ENCODE measurements around the gene LRRC27. TPM values are rescaled to one million over a fixed set of nuclear protein-coding genes. Genes with fewer than 3 reads are reported as not detected.

LRRC27 gene
- total RNA-seq, 2 donors from 2014 or later: 4.7 to 6.5 TPM

DNA sequence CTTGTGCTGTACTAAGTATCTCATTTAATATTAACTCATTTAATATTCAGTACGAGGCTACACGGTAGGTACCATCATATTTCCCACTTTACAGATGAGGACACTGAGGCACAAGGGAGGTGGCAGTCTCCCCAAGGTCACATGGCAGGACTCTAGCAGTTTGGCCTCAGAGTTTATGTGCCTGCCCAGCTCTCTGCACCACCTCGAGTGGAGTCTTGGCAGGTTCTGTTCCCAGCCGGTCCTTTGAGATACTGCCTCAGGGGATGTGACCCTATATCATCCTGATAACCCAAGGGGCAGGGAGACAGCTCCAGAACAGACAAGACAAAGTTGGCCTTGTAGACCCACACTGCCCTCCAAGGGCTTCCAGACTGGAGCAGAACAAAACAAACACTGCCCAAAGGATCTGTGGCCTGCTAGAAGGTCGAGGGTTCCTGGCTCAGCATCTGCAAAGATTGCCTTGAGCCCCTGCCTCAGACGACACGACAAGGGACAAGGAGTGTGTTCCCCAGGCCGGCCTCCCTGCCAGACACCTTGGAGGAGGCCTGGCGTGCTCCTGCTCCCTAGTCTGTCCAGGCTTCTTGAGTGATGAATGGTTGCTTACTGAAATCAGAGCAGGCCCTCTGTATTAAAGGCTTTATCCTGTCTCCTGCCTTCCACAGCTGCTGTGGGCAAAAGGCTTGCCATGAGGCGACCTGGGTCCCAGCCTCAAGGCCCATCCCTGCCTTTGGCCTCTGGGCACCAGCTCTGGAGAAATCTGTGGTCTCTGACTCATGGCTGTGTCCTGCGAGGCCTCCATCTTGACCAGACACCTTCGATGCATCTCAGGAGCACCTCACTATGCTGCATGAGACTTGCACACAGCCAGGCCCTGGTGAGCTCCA is 61.1 kb downstream of the LRRC27 start:
- intact Hi-C loops (cut with DNase I): loop anchor here in 1 of 2 donors (5.0 to 10.0 kb wide), 2 partner anchors 59 to 242 kb away; no protein-coding TSS in a partner anchor
- DNase-seq (ENCODE audit: low spot score): no peak

DNA sequence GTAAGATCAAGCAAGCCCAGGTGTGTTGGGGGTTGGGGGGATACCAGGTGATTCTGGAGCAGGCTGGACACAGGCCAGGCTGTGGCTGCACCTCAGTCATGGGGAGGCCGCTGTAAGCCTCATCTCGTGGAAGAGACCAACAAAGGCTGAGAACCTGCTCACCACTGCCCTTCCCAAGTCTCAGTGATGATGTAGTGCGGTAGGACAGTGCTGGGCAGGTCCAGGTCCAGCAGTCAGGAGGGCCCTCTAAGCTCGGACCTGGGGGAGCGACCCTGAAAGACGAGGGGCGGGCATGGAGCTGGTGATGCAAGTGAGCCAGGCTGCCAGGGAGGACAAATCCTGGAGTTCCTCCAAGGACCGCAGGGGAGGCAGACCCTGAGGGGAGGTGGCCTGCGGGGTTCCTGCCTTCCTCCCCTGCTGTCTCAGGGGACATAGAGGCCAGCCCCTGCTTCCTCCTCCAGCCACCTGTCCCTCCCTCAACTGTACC is 61.7 kb downstream of the LRRC27 start:
- intact Hi-C loops (cut with DNase I): loop anchor here in 1 of 2 donors (5.0 to 10.0 kb wide), 2 partner anchors 59 to 241 kb away; no protein-coding TSS in a partner anchor
- DNase-seq (ENCODE audit: low spot score): no peak

DNA sequence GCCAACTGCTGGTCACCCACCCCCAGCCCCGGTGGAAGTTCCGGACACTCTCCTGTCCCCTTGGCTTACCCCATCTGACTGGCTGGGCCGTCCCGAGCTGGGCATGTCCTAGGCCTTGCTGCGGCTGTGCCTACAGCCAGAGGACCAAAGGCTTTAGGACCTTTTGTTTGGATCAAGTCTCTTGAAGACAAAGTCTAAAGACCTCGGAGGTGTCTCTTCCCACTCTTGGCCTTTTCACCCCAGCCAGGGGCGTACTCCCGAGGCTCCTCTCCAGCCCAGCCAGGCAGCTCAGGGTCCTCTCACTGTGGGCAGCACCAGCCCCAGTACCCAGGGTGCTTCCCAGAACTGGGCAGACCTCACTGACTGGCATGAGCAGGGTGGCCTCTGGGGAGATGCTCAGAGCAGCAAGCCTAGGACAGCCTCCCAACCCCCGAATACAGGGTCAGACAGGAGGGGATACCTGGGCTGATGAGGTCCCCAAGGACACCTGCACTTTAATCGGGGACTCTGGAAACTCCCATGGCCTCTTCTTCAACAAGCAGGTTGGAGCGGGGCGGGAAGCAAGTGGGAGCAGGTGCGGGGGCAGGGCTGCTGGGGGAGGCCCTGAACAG is 62.3 kb downstream of the LRRC27 start:
- DNase-seq (ENCODE audit: low spot score): no peak
- intact Hi-C loops (cut with DNase I): loop anchor here in 1 of 2 donors (5.0 to 10.0 kb wide), 2 partner anchors 58 to 240 kb away; no protein-coding TSS in a partner anchor

DNA sequence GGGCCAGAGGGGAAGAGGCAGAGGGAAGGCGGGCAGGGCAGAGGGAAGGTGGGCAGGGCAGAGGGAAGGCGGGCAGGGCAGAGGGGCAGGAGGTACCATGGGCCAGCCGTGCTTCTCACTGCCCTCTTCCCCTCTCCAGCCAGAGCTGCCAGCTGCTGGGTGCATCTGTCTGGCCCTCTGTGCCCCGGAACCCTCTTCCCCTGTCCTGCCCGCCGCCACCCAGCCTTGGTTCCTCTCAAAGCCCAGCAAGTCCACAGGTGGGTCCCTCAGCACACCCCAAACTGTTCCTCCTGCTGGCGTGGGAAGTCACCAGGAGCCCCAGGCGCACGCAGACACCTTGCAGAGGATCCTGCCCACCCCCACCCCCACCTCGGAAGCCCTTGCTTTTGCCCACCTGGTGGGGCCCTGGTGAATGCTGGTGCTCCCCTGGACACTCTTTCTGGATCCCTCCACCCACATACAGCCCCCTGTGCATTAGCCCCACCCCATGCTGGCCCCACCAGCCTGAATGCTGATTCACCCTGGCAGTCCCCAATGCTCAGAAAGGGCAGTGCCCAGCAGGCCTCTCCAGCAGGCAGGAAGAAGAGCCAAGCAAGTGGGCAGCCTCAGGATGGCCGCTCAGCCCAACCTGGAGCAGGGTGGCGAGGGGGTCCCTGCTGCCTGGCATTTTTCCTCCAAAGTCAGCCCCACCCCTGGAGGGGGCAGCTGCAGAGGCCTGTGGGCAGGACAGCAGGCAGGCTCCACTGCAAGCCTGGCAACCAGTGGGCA is 63.1 kb downstream of the LRRC27 start:
- no peak for DNase-seq (ENCODE audit: low spot score)
- intact Hi-C loops (cut with DNase I): loop anchor here in 1 of 2 donors (5.0 to 10.0 kb wide), 2 partner anchors 57 to 240 kb away; no protein-coding TSS in a partner anchor

DNA sequence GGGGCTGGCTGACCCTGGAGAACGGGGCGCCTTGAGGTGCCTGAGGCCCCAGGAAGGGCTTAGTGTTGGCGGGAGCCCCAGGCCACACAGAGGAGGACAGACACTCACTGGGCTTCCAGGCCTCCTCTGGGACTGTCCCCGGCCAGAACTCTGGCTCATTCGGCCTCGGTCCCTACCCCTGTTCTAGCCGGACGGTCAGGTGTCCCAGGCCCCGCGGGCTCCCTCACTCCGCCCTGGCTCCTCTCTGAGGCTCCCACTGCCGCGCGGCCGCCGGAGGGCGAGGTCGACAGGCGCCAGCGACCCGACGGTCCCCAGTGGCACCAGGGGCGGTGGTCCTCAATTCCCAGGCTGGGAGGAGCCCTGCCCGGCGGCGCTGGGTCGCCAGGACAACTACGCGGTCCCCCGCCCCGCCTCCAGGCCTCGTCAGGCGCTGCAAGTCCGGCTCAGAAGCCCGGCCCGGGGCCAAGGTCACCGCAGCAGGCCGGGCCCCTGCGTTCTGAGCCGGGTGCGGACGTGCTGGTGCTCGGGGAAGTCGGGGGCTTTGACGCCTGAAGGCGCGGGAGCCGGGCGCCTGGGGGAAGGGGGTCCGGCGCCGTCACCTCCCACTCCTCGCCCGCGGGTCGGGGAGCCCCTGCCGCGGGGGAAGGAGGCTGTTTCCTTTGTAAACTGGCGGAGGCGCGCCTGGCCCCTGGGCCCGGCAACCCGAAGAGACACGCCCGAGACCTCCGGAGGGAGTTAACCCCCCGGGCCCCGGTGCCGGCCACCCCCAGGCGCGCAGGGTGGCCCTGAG is 63.9 kb downstream of the LRRC27 start:
- intact Hi-C loops (cut with DNase I): loop anchor here in 1 of 2 donors (10.0 kb wide), 1 partner anchor 239 kb away; no protein-coding TSS in a partner anchor
- peak; percentile 94 for DNase-seq (ENCODE audit: low spot score)

DNA sequence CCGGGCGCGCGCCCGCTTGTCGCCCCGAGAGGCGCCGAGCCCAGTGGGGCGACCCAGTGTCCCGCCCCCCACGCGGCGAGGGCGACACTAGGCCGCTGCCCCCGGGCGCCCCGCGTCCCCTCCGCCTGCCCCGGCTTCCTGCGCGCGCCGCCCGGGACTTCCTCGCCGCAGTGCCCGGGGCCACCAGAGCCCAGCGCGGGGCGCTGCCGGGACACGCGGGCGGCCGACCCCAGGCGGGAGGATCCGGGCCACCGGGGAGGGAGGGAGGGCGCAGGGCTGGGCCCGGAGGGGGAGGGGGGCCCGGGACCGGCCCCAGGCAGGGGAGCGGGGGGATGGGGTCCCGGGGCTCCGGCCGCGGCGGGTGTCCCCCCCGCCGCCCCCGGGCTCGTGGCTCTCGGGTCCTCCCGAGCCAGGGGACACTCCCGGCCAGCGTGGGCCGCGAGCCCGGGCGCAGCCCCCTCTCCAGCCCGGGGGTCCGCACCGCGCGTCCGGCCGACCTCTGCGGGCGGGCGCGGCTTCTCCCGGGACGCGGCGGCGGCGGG is 64.6 kb downstream of the LRRC27 start:
- intact Hi-C loops (cut with DNase I): loop anchor here in 1 of 2 donors (10.0 kb wide), 1 partner anchor 238 kb away; no protein-coding TSS in a partner anchor
- DNase-seq (ENCODE audit: low spot score): no peak

DNA sequence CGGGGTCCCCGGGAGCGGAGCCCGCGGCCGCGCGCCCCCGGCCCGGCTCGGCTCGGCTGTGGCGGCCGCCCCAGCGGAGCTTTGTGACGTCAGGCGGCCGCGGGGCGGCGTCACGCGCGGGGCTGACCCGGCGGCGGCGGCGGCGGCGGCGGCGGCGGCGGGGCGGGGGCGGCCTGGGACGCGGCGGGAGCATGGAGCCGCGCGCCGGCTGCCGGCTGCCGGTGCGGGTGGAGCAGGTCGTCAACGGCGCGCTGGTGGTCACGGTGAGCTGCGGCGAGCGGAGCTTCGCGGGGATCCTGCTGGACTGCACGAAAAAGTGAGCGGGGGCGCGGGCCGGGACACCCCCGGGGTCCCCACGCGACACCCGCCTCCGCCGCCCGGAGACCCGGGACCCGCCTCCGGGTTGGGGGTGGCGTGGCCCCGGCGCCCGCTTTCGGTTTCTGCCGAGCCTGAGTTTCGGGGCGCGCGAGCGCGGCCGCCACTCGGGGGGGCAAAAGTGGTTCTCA is 65.1 kb downstream of the LRRC27 start, which contains the start of gene PWWP2B:
TSS of gene PWWP2B (plus strand) at position 165 of the 506 bp plus-strand sequence. CDS start at position 192, 27 bp downstream.
- intact Hi-C loops (cut with DNase I): loop anchor here in 1 of 2 donors (10.0 kb wide), 1 partner anchor 238 kb away; no protein-coding TSS in a partner anchor
- no peak for DNase-seq (ENCODE audit: low spot score)

DNA sequence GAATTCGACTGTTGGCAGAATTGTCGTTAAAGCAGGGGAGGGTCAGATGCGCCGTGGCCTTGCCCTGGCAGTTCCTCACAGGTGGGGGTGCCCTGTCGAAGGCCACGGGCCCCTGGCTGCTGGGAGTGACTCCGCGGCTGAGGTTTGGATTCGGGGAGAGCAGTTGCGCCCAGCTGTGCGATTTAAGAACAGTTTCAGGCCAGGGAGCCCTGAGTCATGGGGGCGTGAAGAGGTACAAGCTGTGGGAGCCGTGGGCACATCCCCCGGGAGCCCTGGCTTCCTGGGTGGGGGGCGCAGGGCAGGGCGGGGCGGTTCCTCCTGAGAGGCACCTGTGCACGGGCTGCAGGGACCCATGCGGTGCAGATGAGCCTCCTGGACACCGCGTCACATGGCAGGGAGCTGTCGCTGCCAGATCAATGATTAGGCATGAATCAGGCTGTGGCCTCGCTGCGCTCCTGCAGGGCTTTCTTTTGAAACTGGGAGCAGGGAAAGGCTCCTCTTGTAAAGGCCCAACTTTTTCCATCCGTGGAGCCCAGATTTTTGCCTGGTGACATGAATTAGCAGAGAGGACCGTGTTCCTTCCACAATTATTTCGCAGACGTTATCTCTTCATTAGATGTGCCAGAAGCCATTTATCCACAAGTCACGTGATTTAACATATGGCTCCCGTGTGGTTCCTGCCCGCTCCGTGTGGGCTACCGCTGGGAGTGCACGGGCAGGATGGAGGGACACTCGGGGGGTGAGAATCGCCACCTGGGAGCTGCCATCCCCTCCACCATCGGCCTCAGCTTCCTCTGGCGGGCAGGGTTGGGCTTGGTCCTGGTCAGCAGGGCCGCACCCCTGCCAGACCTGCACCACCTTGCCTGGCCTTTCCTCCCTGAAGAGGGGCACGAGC is 65.9 kb downstream of the LRRC27 start:
- no peak for DNase-seq (ENCODE audit: low spot score)
- intact Hi-C loops (cut with DNase I): loop anchor here in 1 of 2 donors (10.0 kb wide), 1 partner anchor 237 kb away; no protein-coding TSS in a partner anchor

DNA sequence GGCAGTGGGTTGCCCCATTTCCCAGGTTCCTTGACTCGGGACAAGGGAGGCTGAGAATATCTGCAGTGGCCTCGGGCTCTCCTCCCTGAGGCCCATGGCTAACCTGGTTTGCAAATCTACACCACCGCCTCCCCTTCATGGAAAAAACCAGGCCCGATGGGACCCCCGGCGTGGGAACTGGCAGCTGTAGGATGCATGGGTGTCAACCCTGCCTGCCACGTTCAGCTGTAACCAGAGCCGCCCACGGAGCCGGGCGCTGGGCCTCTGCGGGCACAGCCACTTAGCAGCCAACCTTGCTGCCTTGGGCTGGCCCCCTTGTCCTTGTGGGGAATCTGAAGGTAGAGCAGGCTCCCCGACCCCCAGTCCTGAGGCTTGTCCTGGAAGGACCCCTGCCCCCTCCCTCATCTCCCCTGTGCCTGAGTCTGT is 66.6 kb downstream of the LRRC27 start:
- DNase-seq (ENCODE audit: low spot score): no peak

DNA sequence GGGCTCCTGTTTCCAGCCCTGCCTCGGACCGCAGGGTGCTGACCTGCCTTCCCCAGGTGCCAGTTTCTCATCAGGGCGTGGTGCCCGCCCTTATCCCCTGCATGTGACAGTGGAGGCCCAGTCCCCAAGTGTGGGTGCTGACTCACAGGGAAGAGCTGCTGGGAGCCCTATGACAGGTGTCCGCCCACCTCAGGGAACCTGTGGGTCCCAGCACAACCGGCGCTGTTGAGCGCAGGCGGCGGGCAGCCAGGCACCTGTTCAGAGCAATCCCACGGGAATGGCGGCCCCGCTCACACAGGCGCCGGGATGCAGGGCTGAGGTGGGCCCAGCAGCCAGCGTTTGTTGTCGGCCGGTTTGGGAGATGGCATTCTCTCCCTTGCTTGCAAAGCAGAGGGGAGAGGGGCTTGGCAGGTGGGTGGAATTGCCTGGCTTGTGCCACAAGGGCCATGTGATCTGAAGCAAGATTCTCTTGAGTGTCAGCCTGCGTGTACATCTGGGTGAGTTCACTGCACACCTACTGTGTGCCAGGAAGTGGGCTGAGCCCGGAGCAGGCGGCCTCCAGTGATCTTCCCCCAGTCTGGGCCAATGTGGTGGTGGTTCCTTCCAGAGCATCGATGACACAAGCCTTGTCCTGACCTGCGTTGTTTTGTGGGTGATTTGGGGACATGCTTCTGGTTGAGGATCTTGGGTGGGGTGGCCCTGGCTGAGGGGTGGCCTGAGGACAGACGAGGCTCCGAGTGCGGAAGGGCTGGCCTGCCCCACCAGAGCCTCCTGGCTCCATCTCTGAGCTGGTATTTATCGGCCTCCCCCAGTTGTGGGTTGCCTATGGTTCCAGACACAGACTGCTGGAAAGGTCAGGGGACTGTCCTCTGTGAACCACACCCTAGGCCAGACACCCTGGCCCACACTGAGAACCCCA is 67.4 kb downstream of the LRRC27 start:
- intact Hi-C loops (cut with DNase I): loop anchor here (5.0 to 10.0 kb wide), 2 partner anchors 48 to 235 kb away; no protein-coding TSS in a partner anchor
- DNase-seq (ENCODE audit: low spot score): no peak

More for the DNA sequence above, 66.6 kb downstream of the LRRC27 start:
- intact Hi-C loops (cut with DNase I): loop anchor here in 1 of 2 donors (10.0 kb wide), 1 partner anchor 236 kb away; no protein-coding TSS in a partner anchor

DNA sequence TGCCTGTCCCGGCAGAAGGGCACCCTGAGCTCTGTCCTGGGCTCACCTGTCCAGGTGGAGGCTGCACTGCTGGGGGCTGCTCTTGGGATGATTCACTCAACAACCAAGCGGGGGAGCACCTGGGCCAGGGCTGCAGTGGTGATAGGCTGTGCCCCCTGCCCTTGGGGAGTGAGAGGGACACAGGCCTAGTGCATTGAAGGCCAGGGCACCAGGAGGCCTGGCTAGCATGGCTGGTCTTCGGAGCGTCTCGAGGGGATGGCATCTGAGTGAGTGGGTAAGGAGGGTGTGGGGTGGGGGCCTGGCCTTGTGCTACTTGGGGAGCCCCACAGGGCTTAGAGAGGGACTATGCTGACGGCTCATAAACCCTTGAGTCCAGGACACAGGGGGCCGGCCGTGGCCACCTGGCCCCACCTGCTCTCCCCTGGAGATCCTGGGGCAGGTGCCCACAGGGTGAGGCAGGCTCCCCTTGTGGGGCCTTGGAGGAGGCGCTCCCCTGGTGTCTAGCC is 68.1 kb downstream of the LRRC27 start:
- intact Hi-C loops (cut with DNase I): loop anchor here in 1 of 2 donors (5.0 kb wide), 1 partner anchor 47 kb away; no protein-coding TSS in a partner anchor
- DNase-seq (ENCODE audit: low spot score): no peak

DNA sequence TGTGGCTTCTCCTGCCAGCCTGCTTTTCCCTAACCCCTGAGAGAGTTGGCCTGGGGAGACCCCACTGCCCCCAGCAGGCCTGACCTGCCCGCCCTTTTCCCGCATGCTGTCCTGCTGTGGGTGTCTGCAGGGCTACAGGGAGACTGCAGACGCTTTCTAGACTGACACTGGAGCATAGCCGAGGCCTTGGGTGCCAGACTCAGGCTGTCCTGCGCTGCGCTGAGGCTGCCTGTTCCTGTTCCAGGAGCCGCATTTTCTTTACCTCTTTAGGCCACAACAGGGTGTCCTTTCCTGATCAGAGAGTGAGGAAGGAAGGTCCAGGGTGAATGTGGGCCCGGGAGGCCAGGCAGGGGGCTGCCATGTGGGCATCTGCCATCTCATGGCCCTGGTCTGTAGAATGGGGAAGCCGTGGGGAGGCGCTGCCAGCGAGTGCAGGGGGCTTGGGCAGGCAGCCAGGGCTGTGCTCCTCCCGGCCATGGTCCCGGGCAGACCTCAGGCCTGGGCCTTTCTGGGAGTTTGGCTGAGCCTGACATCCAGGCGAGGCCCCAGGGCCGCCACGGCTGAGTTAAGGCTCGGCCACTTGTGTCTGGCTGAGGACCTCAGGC is 68.7 kb downstream of the LRRC27 start:
- intact Hi-C loops (cut with DNase I): loop anchor here in 1 of 2 donors (5.0 kb wide), 1 partner anchor 47 kb away; no protein-coding TSS in a partner anchor
- DNase-seq (ENCODE audit: low spot score): no peak

DNA sequence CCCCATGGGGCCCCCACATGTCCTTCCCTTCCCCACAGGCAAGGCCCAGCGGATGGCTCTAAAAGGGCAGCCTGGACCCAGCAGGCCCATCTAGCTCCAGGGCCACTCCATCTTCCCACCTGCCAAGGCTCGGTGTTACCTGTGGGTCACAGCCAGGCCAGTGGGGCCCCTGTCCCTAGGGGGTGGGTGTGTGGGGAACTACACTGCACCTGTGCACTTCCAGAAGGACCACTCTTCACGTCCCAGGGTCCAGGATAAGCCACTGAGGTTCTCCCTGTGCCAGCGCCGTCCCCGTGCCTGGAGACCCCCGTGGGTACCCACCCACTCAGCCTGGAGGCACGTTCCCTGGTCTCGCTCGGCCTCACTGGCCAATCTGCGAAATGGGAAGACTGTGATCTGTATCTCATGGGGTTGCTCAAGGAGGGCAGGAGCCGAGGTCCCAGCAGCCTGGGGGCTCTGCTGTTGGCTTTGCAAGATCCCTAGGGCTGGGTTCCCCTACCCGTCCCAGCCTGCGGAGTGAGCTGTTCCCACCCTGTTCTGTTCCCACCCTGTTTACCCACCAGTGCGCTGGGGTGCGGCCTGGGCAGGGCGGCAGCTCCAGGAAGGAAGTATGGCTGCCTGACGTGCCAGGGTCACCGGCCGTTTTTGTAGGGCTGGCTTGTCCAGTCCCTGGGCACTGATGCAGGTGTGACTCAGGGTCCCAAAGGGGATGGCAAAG is 69.6 kb downstream of the LRRC27 start:
- DNase-seq (ENCODE audit: low spot score): no peak
- intact Hi-C loops (cut with DNase I): loop anchor here in 1 of 2 donors (5.0 kb wide), 1 partner anchor 46 kb away; no protein-coding TSS in a partner anchor

DNA sequence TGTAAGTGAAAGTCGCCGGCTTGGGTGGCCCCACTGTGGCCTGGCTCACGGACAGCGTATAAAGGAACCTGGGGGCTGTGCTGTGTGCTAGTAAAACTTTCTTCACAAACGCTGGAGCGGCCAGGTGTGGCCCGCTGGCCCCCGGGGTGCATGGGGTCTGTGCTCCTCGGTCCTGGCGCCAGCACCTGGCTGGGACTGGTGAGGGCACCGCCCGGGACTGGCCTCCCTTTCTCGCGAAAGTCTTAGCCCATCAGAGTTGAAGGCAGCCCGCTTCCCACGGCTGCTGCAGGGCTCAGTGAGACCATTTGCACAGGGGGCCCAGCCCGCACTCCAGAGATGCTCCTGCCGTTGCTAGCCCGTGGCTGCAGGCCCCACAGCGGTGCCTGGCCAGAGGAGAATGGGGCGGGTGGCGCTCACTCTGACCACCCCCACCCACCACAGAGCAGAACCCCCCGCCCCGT is 70.8 kb downstream of the LRRC27 start:
- intact Hi-C loops (cut with DNase I): loop anchor here in 1 of 2 donors (5.0 kb wide), 1 partner anchor 44 kb away; no protein-coding TSS in a partner anchor
- no peak for DNase-seq (ENCODE audit: low spot score)

Measured in posterior vena cava (tissue), 2 donors.